GM12801 (cell line): ENCODE data around the gene TAPT1.

ENCODE experiments used
- TF ChIP-seq, protein P1 (sequence below): IDR thresholded peaks from one replicate; pipeline ENCODE4 v1.5.1; 2011; ENCODE audit warnings: control low read depth; ENCODE audit not compliant: insufficient read length; ENCODE audit errors: extremely low read depth

The TAPT1 gene

DNA sequence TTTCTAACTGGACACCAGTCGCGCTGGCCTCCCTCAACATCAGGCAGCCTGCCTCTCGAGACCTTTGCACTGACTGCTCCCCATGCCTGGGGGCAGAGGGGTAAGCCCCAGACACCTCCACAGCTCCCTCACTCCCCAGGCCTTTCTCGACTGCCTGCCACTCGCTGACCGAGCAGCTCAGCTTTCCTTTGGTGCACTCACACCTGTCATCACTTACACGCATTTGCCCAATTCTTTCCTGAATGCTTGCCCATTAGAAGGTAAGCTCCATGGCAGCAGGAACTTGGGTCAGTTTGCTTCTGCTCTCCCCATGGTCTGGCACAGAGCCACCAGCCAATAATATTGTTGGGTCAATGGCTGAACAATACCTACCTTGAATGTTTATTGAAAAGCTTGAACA, 110.3 kb downstream of the TAPT1 start:
- TF ChIP-seq, protein P1, sequence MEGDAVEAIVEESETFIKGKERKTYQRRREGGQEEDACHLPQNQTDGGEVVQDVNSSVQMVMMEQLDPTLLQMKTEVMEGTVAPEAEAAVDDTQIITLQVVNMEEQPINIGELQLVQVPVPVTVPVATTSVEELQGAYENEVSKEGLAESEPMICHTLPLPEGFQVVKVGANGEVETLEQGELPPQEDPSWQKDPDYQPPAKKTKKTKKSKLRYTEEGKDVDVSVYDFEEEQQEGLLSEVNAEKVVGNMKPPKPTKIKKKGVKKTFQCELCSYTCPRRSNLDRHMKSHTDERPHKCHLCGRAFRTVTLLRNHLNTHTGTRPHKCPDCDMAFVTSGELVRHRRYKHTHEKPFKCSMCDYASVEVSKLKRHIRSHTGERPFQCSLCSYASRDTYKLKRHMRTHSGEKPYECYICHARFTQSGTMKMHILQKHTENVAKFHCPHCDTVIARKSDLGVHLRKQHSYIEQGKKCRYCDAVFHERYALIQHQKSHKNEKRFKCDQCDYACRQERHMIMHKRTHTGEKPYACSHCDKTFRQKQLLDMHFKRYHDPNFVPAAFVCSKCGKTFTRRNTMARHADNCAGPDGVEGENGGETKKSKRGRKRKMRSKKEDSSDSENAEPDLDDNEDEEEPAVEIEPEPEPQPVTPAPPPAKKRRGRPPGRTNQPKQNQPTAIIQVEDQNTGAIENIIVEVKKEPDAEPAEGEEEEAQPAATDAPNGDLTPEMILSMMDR = no peak

DNA sequence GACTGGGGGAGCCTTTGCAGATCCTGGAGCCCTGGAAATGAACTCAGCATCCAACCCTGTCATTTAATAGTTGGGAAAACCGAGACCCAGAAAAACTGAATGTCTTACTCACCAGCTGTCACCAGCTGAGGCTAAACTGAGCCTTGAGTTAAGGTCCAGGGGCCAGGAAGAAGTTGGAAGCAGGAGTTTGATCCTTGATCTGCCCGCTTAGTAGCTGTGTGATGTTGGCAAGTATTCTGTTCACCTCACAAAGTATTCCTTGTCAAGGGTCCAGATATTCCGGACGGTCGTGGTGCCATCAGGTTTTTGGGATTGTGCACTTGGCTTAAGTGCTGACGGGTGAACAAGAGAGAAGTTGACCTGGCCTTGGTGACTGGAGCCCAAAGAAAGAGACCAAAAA, 111.7 kb downstream of the TAPT1 start:
- TF ChIP-seq, protein P1 = no peak

- TF ChIP-seq, protein P1 = no peak
These were observed 112.5 kb downstream of the TAPT1 start for GRCh38 chr4:16113741-16114140.

DNA sequence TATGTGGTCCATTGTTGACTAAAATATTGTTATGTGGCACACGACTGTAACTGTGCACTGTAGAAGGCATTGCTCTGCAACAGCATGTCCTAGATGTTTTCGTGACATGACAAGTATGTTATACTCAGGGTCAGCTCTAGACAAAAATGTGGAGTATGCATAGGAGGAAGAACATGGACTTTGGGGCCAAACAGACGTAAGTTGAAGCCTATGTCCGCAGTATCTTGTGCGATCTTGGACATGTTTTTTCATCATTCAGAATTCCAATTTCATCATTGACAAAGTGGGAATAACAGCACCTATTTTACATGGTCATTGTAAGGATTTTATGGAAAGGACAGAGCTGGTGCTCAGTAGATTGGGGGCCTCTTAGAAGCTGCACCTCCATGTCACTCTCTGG, 114.7 kb downstream of the TAPT1 start:
- TF ChIP-seq, protein P1 = no peak

DNA sequence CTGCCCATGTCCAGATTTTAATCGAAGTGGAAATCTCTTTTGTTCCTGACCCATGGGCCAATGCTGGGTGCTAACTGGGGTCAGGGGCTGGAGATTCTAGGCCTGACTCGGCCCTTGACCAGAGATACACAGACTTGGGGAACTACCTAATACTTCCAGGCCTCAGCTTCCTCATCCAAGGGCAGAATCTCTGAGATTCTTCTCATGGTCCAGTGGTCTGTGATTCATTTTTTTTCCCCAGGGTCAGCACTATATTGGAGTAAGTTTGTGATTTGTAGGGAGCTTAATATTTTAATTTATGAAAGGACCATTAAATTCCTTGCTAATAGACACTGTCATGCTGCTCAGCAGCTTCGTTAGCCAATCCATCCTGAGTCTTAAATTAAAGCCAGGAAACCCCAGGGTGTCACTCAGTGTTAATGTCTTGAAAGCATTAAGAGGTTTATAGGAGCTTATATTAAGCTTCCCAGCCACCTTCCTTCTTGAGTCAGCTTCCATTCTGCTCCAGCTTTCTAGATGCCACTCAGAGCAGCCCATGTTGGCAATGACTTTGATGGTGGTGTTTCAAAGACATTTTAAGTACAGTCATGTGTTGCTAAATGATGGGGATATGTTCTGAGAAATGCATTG, 115.5 kb downstream of the TAPT1 start:
- TF ChIP-seq, protein P1 = no peak
